HS-27A (cell line): Measurements from ENCODE around the gene POU2F2.

Source experiments
- DNase-seq: peaks from one replicate; pipeline ENCODE4 v3.0.0-alpha.2; 2012; ENCODE audit warnings: low read depth, missing footprints

Gene POU2F2

GRCh38 chr19:42132030-42132628 is at the start of gene POU2F2:
POU2F2 (minus strand) TSS chr19:42132446; CDS start chr19:42132411, 35 bp downstream.
- no peak for DNase-seq

DNA sequence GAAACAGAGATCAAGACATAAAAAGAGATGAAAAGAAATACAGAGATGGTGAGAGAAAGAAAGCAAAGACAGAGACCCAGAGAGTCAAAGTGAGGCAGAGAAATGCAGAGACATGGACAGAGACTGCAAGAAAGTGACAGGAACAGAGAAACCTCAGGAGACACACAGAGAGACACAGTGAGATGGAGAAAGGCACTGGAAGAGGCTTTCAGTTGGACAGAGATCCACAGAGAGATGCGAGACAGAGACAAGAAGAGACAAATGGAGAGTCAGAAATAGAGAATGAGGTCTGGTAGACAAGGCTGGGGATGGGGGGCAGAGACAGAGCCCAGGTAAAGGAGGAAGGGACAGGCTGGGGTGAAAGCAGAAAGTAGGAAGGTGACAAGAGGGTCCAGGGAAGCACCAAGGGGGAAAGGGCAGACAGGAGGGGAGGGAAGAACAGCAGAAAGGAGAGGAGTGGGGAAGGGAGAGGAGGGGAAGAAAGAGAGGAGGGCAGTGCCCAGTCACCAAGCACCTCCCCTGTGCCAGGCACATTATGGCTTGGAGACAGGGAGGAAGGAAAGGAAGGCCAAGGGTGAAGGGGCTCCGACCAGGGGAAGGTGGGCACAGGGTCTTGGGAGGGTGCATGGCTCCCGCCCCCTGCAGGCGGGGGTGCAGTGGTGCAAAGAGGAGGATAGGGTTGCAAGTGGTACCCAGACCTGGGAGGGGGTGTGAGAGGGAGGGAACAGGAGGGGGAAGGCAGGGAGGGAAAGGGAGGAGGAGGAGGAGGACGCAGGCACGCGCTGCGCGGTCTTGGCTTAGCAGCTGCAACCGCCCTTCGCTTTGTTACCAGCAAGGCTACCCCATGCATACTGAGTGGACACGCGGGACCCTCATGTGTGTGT is 46.8 kb upstream of the POU2F2 start:
- DNase-seq, result no peak

DNA sequence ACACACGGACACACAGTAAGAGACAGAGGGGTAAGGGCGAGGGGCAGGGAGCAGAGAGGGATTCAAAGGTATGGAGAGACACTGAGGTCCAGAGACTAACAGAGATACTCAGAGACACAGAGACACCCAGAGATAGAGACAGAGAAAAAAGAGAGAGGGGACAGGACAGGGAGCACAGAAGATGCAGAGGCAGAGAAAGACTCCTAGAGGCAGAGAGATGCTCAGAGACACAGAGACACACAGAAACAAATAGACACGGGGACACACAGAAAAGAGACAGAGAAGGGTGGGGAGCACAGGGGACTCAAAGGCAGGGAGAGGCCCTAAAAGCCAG is 45.4 kb upstream of the POU2F2 start:
- no peak for DNase-seq

- DNase-seq, result peak; percentile 53
Observed at GRCh38 chr19:42176990-42177685, 44.9 kb upstream of the POU2F2 start.

DNA sequence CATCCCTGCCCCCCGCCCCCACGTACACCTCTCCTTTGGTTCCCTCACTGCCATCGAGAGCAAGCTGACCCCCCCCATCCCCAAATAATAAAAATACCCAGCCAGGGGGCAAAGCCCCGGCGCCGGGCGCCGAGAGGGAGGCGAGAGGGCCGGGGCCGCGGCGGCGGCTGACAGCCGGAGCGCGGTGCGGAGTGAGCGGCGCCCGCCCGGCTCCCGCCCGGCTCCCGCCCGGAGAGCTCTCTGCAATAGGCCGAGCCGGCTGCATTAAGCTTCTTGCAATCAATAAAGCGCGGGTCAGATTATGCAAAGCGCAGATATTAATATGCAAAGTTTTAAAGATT is 44.4 kb upstream of the POU2F2 start:
- no peak for DNase-seq

- no peak for DNase-seq
Observed at GRCh38 chr19:42175952-42176648, 43.9 kb upstream of the POU2F2 start.

DNA sequence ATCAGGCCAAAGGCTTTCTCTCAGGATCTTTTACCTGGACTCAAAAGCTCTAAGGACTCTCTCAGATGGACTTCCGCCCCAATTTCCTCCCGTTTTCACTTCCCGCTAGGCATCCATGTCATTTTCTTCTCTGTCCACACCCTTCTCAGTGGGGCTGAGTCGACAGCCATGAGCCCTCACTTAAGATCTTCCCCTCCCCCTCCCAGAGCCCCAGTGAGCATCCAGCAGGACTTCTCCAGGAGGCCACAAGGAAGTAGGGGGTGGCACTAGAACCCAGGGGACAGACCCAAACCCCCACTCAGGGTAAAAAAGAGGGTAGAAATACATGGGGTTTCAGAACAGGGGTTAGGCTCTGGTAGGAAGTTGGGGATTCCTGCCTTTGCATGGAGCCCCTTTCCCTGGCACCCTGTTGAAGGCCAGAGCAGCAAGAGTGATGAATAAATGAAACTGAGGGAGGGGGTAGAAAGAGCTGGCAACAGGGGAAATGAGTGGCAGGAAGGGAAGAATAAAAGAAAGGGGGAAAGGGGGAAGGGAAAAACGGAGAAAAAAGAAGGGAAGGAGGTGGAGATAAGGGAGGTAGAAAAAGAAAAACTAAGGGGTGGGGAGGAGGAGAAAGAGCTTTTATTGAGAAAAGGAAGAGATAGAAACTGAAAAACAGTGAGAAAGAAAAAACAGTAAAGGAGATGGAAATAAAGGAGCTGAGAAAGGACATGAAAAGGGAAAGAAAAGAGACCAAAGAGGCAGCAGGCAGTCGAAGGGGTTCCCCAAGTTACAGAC is 42.9 kb upstream of the POU2F2 start:
- no peak for DNase-seq

- DNase-seq, result no peak
Observed at GRCh38 chr19:42174188-42174587, 41.9 kb upstream of the POU2F2 start.

DNA sequence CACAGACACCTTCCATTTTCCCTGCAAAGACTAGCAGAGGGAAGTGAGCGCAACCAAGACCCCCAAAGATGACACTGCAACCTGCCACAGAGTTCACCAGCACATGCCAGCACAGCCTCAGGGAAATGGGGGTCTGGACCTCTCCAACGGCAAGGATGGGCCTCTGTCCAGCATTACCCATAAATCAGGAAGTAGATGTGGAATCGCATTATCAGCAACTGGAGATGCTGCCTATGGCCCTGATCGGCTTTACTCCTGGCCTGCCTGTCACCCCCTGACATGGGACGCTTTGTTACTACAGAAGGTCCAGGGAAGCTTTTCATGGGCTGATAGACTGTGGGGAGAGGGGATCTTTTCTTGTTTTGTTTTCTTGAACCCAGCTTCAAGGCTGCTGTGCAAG is 41.4 kb upstream of the POU2F2 start:
- no peak for DNase-seq

- no peak for DNase-seq
Observed at GRCh38 chr19:42172261-42172660, 40.0 kb upstream of the POU2F2 start.

GRCh38 chr19:42170715-42171114 is 38.5 kb upstream of the POU2F2 start:
- no peak for DNase-seq

- no peak for DNase-seq
Observed at GRCh38 chr19:42169486-42170413, 37.5 kb upstream of the POU2F2 start.

DNA sequence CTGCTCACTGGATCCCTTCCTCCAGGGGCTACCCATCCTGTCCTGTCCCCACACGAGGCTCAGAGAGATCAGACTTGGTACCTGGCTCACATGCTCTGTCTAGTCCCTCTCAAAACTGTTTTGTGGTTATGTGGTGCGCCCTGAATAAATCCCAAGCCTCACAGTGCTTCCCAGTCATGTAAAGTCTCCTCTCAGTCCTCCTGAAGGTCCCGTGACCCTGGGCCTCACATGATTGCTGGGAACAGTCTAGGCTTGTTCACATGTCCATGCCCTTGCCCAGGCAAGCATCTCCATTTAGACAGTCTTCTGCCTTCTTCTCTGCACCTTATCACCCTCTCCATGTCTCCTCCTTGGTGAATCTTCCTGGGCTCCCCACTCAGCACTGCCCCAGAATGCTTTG is 36.0 kb upstream of the POU2F2 start:
- DNase-seq, result no peak

- no peak for DNase-seq
Observed at GRCh38 chr19:42166316-42166715, 34.1 kb upstream of the POU2F2 start.

DNA sequence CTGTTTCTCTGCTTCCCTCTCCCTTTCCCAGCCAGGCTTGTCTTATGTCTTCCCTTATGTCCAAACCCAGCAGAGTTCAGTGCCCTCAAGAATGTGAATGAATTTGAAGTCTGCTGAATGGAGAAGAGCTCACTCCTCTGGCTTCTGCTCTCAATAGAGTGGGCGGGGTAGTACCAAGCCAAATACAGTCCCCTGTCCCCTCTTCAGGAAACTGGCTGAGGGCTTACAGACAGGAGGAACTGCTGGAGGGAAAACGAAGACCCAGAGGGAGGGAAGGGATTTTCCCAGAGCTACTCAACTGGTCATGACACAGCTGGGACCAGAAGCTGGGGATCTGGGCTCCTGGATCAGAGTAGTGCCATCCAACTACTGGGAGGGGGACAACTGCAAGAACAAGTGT is 32.9 kb upstream of the POU2F2 start:
- no peak for DNase-seq

GRCh38 chr19:42161616-42162263 is 29.5 kb upstream of the POU2F2 start:
- DNase-seq, result no peak

DNA sequence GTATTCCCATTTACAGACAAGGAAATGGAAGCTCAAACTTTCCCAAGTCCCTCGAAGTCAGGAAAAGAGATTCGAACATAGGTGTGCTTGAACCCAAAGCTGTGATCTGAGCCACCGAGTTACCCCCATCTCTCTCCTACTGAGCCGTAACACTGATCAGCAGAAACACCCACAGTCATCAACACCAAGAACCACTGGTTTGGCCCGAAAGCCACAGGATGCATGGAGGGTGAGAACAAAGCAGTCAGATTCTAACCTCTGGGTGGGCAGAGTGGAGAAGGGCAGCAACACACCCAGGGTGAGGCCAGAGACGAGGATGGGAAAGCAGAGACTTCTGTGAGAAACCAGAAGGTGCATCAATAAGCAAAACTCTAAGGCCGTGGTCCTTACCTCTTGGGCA is 27.7 kb upstream of the POU2F2 start:
- no peak for DNase-seq

- no peak for DNase-seq
Observed at GRCh38 chr19:42158926-42159325, 26.7 kb upstream of the POU2F2 start.

- DNase-seq, result no peak
Observed at GRCh38 chr19:42156571-42156970, 24.3 kb upstream of the POU2F2 start.

DNA sequence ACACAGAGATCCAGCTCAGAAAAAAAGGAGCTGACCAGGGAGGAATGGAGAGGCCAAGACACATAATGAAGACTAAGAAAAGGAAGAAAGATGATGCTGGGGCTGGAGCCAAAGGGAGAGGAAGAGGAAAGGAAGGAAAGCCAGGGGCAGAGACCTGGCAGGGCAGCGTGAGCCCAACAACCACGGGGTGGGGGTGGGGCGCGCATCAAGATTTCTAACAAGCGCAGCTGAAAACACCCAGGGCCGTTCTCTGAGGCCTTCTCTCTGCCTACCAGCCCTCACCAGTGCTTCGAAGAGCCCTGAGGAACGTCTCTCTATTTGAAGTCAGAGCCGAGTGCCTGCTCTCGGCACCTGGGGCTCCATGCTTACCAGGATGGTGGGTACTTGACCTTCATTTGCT is 23.6 kb upstream of the POU2F2 start:
- DNase-seq, result no peak
